ENCODE results near the gene NXPE2.

DNA sequence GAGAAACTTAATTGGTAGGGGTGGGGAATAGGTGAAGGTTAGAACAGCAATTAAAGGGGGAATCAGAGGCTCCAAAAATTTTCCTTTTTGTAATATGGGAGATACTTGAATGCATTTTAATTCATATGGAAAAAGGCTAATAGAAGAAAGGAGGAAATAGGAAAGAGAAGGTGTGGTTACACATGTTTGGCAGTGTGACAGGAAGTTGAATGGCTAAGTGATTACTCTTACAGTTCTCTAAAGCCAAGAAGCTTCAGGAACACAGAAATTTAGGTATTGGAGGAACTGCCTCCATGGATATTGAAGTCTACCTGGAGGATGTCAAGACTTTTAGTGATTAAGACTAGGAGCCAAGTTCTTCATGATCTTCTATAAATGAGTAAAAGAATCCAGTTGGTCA lies 6.3 kb downstream of the NXPE2 start:
- no peak for TF ChIP-seq EZH2 (IDR thresholded peaks at IDR 0.05; ENCODE audit: low read length)
- TF ChIP-seq, protein P1, sequence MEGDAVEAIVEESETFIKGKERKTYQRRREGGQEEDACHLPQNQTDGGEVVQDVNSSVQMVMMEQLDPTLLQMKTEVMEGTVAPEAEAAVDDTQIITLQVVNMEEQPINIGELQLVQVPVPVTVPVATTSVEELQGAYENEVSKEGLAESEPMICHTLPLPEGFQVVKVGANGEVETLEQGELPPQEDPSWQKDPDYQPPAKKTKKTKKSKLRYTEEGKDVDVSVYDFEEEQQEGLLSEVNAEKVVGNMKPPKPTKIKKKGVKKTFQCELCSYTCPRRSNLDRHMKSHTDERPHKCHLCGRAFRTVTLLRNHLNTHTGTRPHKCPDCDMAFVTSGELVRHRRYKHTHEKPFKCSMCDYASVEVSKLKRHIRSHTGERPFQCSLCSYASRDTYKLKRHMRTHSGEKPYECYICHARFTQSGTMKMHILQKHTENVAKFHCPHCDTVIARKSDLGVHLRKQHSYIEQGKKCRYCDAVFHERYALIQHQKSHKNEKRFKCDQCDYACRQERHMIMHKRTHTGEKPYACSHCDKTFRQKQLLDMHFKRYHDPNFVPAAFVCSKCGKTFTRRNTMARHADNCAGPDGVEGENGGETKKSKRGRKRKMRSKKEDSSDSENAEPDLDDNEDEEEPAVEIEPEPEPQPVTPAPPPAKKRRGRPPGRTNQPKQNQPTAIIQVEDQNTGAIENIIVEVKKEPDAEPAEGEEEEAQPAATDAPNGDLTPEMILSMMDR (optimal IDR thresholded peaks at IDR 0.05 in 1 of 3, IDR thresholded peaks at IDR 0.05 in 1 of 3, conservative IDR thresholded peaks at IDR 0.05 in 1 of 3; ENCODE audit: extremely low read depth in 1 of 3, insufficient read depth in 2 of 3, low read length in 3 of 3) = no peak

All from keratinocyte (primary cell).